Gastrocnemius medialis (tissue), 4 donors: Measurements from ENCODE around the gene GRIK3.

Source experiments
- CTCF ChIP-seq, 5 experiments: fragments of 450-650 bp in 3 of 5; fragments of 200-600 bp in 2 of 5; sonication (generic) in 2 of 5; IDR thresholded peaks in 4 of 5; conservative IDR thresholded peaks in 1 of 5; 1 replicate in 4 of 5; 2 replicates in 1 of 5; pipeline ENCODE4 v1.5.1; 2016 to 2019; ENCODE audit warnings: antibody characterized with exemption in 5 of 5, mild to moderate bottlenecking in 3 of 5, moderate library complexity in 3 of 5
- POLR2A ChIP-seq, 2 donors: fragments of 450-650 bp; IDR thresholded peaks; one replicate each; pipeline ENCODE4 v1.6.1; 2017; ENCODE audit warnings: antibody characterized with exemption in 2 of 2, mild to moderate bottlenecking in 2 of 2, moderate library complexity in 2 of 2

- TF ChIP-seq POLR2A (IDR thresholded peaks at IDR 0.05) (no peak), CTCF (IDR thresholded peaks at IDR 0.05 in 4 of 5, conservative IDR thresholded peaks at IDR 0.05 in 1 of 5) (no peak)
Measured at GRCh38 chr1:36869054-36869453, 165.3 kb downstream of the GRIK3 start.
